Upper lobe of left lung (tissue), 4 donors: Measurements from ENCODE around the gene PUM2.

Experiments
- CTCF ChIP-seq, 6 experiments: fragments of 450-650 bp in 4 of 6; fragments of 200-600 bp in 2 of 6; sonication (generic) in 2 of 6; IDR thresholded peaks; one replicate each; pipeline ENCODE4 v1.5.1; 2016 to 2019; ENCODE audit warnings: antibody characterized with exemption in 6 of 6
- EP300 ChIP-seq, 4 donors: sonication (generic); formaldehyde crosslinking; IDR thresholded peaks; one replicate each; pipeline ENCODE4 v1.5.1; 2017; ENCODE audit warnings: antibody characterized with exemption in 4 of 4, control low read depth in 2 of 4
- POLR2A ChIP-seq, 4 donors: fragments of 450-650 bp; IDR thresholded peaks; one replicate each; pipeline ENCODE4 v1.5.1; 2016 to 2017; ENCODE audit warnings: antibody characterized with exemption in 4 of 4, mild to moderate bottlenecking in 2 of 4
- POLR2AphosphoS5 ChIP-seq, 2 donors: sonication (generic); formaldehyde crosslinking; IDR thresholded peaks; one replicate each; pipeline ENCODE4 v1.5.1; 2017; ENCODE audit warnings: antibody characterized with exemption in 2 of 2

- TF ChIP-seq CTCF (IDR thresholded peaks at IDR 0.05), result no peak
- TF ChIP-seq POLR2A (IDR thresholded peaks at IDR 0.05), result no peak
- no peak for TF ChIP-seq EP300 (IDR thresholded peaks at IDR 0.05)
- TF ChIP-seq POLR2AphosphoS5 (IDR thresholded peaks at IDR 0.05), result no peak
Measured at GRCh38 chr2:20317690-20318089, 33.0 kb downstream of the PUM2 start.
